GM18873 (cell line): ENCODE data around the gene CSRNP3.

Experiments
- ATAC-seq: cut with Tn5 transposase; IDR thresholded peaks from one replicate; pipeline ENCODE4 v1.9.1; 2021; ENCODE audit warnings: mild to moderate bottlenecking, moderate library complexity, moderate number of reproducible peaks; ENCODE audit not compliant: unreplicated experiment, low FRiP score

Gene CSRNP3

GRCh38 chr2:165469417-165469816 lies at the start of gene CSRNP3:
TSS of gene CSRNP3 (plus strand) at chr2:165469698. CDS start at chr2:165595066, 125,368 bp downstream.
- ATAC-seq, result no peak

GRCh38 chr2:165420231-165420630 lies 49.3 kb upstream of the CSRNP3 start:
- no peak for ATAC-seq

GRCh38 chr2:165423081-165423480 lies 46.4 kb upstream of the CSRNP3 start:
- ATAC-seq, result no peak

GRCh38 chr2:165425556-165425955 lies 43.9 kb upstream of the CSRNP3 start:
- no peak for ATAC-seq

GRCh38 chr2:165427686-165428085 lies 41.8 kb upstream of the CSRNP3 start:
- no peak for ATAC-seq

- ATAC-seq, result no peak
Measured at GRCh38 chr2:165428926-165429325, 40.6 kb upstream of the CSRNP3 start.

- no peak for ATAC-seq
Measured at GRCh38 chr2:165431014-165431413, 38.5 kb upstream of the CSRNP3 start.

- ATAC-seq, result no peak
Measured at GRCh38 chr2:165432234-165432966, 37.1 kb upstream of the CSRNP3 start.

- no peak for ATAC-seq
Measured at GRCh38 chr2:165434865-165435496, 34.5 kb upstream of the CSRNP3 start.

GRCh38 chr2:165435611-165436010 lies 33.9 kb upstream of the CSRNP3 start:
- no peak for ATAC-seq

- ATAC-seq, result no peak
Measured at GRCh38 chr2:165436559-165436958, 32.9 kb upstream of the CSRNP3 start.

GRCh38 chr2:165440367-165440766 lies 29.1 kb upstream of the CSRNP3 start:
- ATAC-seq, result no peak

GRCh38 chr2:165443511-165443910 lies 26.0 kb upstream of the CSRNP3 start:
- no peak for ATAC-seq

- ATAC-seq, result no peak
Measured at GRCh38 chr2:165448406-165448805, 21.1 kb upstream of the CSRNP3 start.

GRCh38 chr2:165450156-165450555 lies 19.3 kb upstream of the CSRNP3 start:
- ATAC-seq, result no peak

- ATAC-seq, result no peak
Measured at GRCh38 chr2:165452327-165452726, 17.2 kb upstream of the CSRNP3 start.

GRCh38 chr2:165453561-165454094 lies 15.9 kb upstream of the CSRNP3 start:
- ATAC-seq, result no peak

- ATAC-seq, result no peak
Measured at GRCh38 chr2:165454905-165455304, 14.6 kb upstream of the CSRNP3 start.

- ATAC-seq, result no peak
Measured at GRCh38 chr2:165456027-165456426, 13.5 kb upstream of the CSRNP3 start.

- ATAC-seq, result no peak
Measured at GRCh38 chr2:165462443-165462842, 7.1 kb upstream of the CSRNP3 start.

- no peak for ATAC-seq
Measured at GRCh38 chr2:165466386-165466785, 3.1 kb upstream of the CSRNP3 start.

- ATAC-seq, result no peak
Measured at GRCh38 chr2:165467921-165468320, 1.6 kb upstream of the CSRNP3 start.
